Measurements from ENCODE around the gene ZNF574.

ZNF574 gene

GRCh38 chr19:42105368-42105767 lies 29.4 kb downstream of the ZNF574 start:
- DNase-seq, result no peak

- DNase-seq, result peak; percentile 91
These were observed 32.8 kb downstream of the ZNF574 start for GRCh38 chr19:42108527-42109389.

- no peak for DNase-seq
These were observed 33.9 kb downstream of the ZNF574 start for GRCh38 chr19:42109896-42110295.

GRCh38 chr19:42110658-42111057 lies 34.7 kb downstream of the ZNF574 start:
- DNase-seq, result no peak

GRCh38 chr19:42111384-42111783 lies 35.4 kb downstream of the ZNF574 start:
- no peak for DNase-seq

GRCh38 chr19:42111811-42112210 lies 35.8 kb downstream of the ZNF574 start:
- no peak for DNase-seq

GRCh38 chr19:42113641-42114348 lies 37.8 kb downstream of the ZNF574 start:
- peak; percentile 81 for DNase-seq

- DNase-seq, result peak; percentile 76
These were observed 38.4 kb downstream of the ZNF574 start for GRCh38 chr19:42114412-42114811.

- DNase-seq, result no peak
These were observed 39.3 kb downstream of the ZNF574 start for GRCh38 chr19:42115219-42115618.

- no peak for DNase-seq
These were observed 39.7 kb downstream of the ZNF574 start for GRCh38 chr19:42115705-42116104.

GRCh38 chr19:42116308-42117075 lies 40.5 kb downstream of the ZNF574 start:
- DNase-seq, result no peak

- DNase-seq, result no peak
These were observed 41.1 kb downstream of the ZNF574 start for GRCh38 chr19:42117076-42117475.

- no peak for DNase-seq
These were observed 44.5 kb downstream of the ZNF574 start for GRCh38 chr19:42120276-42120980.

- no peak for DNase-seq
These were observed 45.2 kb downstream of the ZNF574 start for GRCh38 chr19:42121036-42121621.

- DNase-seq, result peak; percentile 21
These were observed 45.7 kb downstream of the ZNF574 start for GRCh38 chr19:42121656-42122069.

- no peak for DNase-seq
These were observed 47.0 kb downstream of the ZNF574 start for GRCh38 chr19:42122691-42123607.

- no peak for DNase-seq
These were observed 47.8 kb downstream of the ZNF574 start for GRCh38 chr19:42123765-42124164.

- DNase-seq, result no peak
These were observed 48.5 kb downstream of the ZNF574 start for GRCh38 chr19:42124386-42124901.

- DNase-seq, result peak; percentile 18
These were observed 49.6 kb downstream of the ZNF574 start for GRCh38 chr19:42125536-42125935.

- no peak for DNase-seq
These were observed 50.6 kb downstream of the ZNF574 start for GRCh38 chr19:42126574-42126973.
